Liver (tissue), 9 donors: ENCODE data around the gene CADPS. TPM values are rescaled to one million over a fixed set of nuclear protein-coding genes. Genes with fewer than 3 reads are reported as not detected.

Source experiments
- DNase-seq: peaks from one replicate; pipeline ENCODE4 v3.0.0-alpha.2; 2017; ENCODE audit warnings: low spot score
- H3K27ac ChIP-seq, 2 donors: one replicate each; pipeline ENCODE4 v1.7.0; 2013; ENCODE audit warnings: inconsistent platforms in 2 of 2, low read length in 2 of 2, control low read depth in 1 of 2, low read depth in 1 of 2, mild to moderate bottlenecking in 1 of 2
- H3K27me3 ChIP-seq, 4 donors: one replicate each; pipeline versions ENCODE4 v1.6.1 to v1.7.0; 2013; ENCODE audit warnings: low read length in 3 of 4, inconsistent platforms in 1 of 4, mild to moderate bottlenecking in 1 of 4, moderate library complexity in 1 of 4; ENCODE audit not compliant: control insufficient read depth in 4 of 4, insufficient read depth in 4 of 4
- H3K36me3 ChIP-seq, 4 donors: one replicate each; pipeline versions ENCODE4 v1.6.1 to v1.7.0; 2013; ENCODE audit warnings: low read length in 3 of 4, mild to moderate bottlenecking in 3 of 4, low read depth in 1 of 4, moderate library complexity in 1 of 4; ENCODE audit not compliant: control insufficient read depth in 4 of 4, insufficient read depth in 3 of 4
- H3K4me1 ChIP-seq, 4 donors: one replicate each; pipeline versions ENCODE4 v1.6.1 to v1.7.0; 2013; ENCODE audit warnings: low read length in 3 of 4, mild to moderate bottlenecking in 3 of 4, moderate library complexity in 1 of 4; ENCODE audit not compliant: control insufficient read depth in 4 of 4, insufficient read depth in 4 of 4
- H3K4me3 ChIP-seq, 3 donors: one replicate each; pipeline versions ENCODE4 v1.6.1 to v1.7.0; 2013; ENCODE audit warnings: low read length in 3 of 3, control low read depth in 1 of 3, low read depth in 1 of 3, mild to moderate bottlenecking in 1 of 3
- H3K9ac ChIP-seq, 2 donors: one replicate each; pipeline ENCODE4 v1.7.0; 2013; ENCODE audit warnings: low read length in 2 of 2, mild to moderate bottlenecking in 2 of 2, moderate library complexity in 2 of 2, control low read depth in 1 of 2, low read depth in 1 of 2
- H3K9me3 ChIP-seq, 4 donors: one replicate each; pipeline versions ENCODE4 v1.6.1 to v1.7.0; 2013; ENCODE audit warnings: low read length in 3 of 4; ENCODE audit not compliant: control insufficient read depth in 4 of 4
- ATF3 ChIP-seq: IDR thresholded peaks from 2 replicates; pipeline ENCODE4 v1.6.1; 2016; ENCODE audit warnings: antibody characterized with exemption
- EGR1 ChIP-seq, 2 donors: IDR thresholded peaks; 2 replicates each; pipeline ENCODE4 v1.6.1; 2016 to 2018; ENCODE audit warnings: antibody characterized with exemption in 2 of 2, low read depth in 2 of 2
- FOXA1 ChIP-seq: IDR thresholded peaks from 2 replicates; pipeline ENCODE4 v1.6.1; 2016; ENCODE audit warnings: antibody characterized with exemption
- FOXA2 ChIP-seq: IDR thresholded peaks from 2 replicates; pipeline ENCODE4 v1.6.1; 2016; ENCODE audit warnings: antibody characterized with exemption
- GABPA ChIP-seq, 2 donors: IDR thresholded peaks in 1 of 2; conservative IDR thresholded peaks in 1 of 2; 2 replicates each; pipeline ENCODE4 v1.6.1; 2016; ENCODE audit warnings: antibody characterized with exemption in 2 of 2, mild to moderate bottlenecking in 1 of 2, moderate library complexity in 1 of 2
- HNF4A ChIP-seq, 2 donors: conservative IDR thresholded peaks; 2 replicates each; pipeline ENCODE4 v1.6.1; 2016; ENCODE audit warnings: antibody characterized with exemption in 2 of 2, mild to moderate bottlenecking in 2 of 2
- HNF4G ChIP-seq: IDR thresholded peaks from 2 replicates; pipeline ENCODE4 v1.6.1; 2016; ENCODE audit warnings: antibody characterized with exemption
- JUND ChIP-seq, 2 donors: IDR thresholded peaks; 2 replicates each; pipeline ENCODE4 v1.6.1; 2016; ENCODE audit warnings: antibody characterized with exemption in 2 of 2
- MAX ChIP-seq: IDR thresholded peaks from 2 replicates; pipeline ENCODE4 v1.6.1; 2016; ENCODE audit warnings: antibody characterized with exemption
- NR2F2 ChIP-seq: IDR thresholded peaks from 2 replicates; pipeline ENCODE4 v1.6.1; 2016; ENCODE audit warnings: antibody characterized with exemption
- RAD21 ChIP-seq, 2 donors: IDR thresholded peaks; 2 replicates each; pipeline ENCODE4 v1.6.1; 2016; ENCODE audit warnings: antibody characterized with exemption in 2 of 2, mild to moderate bottlenecking in 2 of 2
- REST ChIP-seq: IDR thresholded peaks from 2 replicates; pipeline ENCODE4 v1.6.1; 2016; ENCODE audit warnings: antibody characterized with exemption, mild to moderate bottlenecking
- RXRA ChIP-seq, 2 donors: IDR thresholded peaks; 2 replicates each; pipeline ENCODE4 v1.6.1; 2017 to 2018; ENCODE audit warnings: antibody characterized with exemption in 2 of 2, mild to moderate bottlenecking in 1 of 2
- SP1 ChIP-seq: IDR thresholded peaks from 2 replicates; pipeline ENCODE4 v1.6.1; 2018; ENCODE audit warnings: antibody characterized with exemption, mild to moderate bottlenecking
- TAF1 ChIP-seq: conservative IDR thresholded peaks from 2 replicates; pipeline ENCODE4 v1.6.1; 2016; ENCODE audit warnings: antibody characterized with exemption, mild to moderate bottlenecking
- YY1 ChIP-seq: IDR thresholded peaks from 2 replicates; pipeline ENCODE4 v1.6.1; 2016; ENCODE audit warnings: antibody characterized with exemption, mild to moderate bottlenecking
- polyA plus RNA-seq, 2 donors: library from polyadenylated mRNA; stranded (reverse) in 1 of 2; unstranded in 1 of 2; fragments of 200-250 nt in 1 of 2; fragments of >200 nt in 1 of 2; fragmentation: Nextera tagmentation in 1 of 2; extraction: Ambion mirVana in 1 of 2; gene quantifications; one replicate each; pipeline versions ENCODE4 v1.2.1 to v1.2.3, GENCODE V29; 2013 to 2015
- total RNA-seq, 2 donors: library from RNA; depleted of rRNA; stranded (reverse); fragments of >200 nt; gene quantifications; one replicate each; pipeline ENCODE4 v1.2.3, GENCODE V29; 2014
- TF ChIP-seq, protein P1 (sequence below): IDR thresholded peaks from 2 replicates; pipeline ENCODE4 v1.6.1; 2016; ENCODE audit warnings: antibody characterized with exemption
- TF ChIP-seq, protein P2 (sequence below): fragments of 150-350 bp; IDR thresholded peaks from 2 replicates; pipeline ENCODE4 v1.5.1; 2017; ENCODE audit warnings: improper control_type of control experiment, low read depth, low read length; ENCODE audit not compliant: missing input control
- donor health status: healthy.
- donor health status: healthy.
- donor health status: healthy.
- donor health status: healthy.
- donor health status: healthy.

The CADPS gene
- total and polyA plus RNA-seq, 4 donors = 0.05 to 0.37 (median 0.17) TPM; not detected in 1

- no peaks in the 10 kb centered on the region for H3K9me3 ChIP-seq
- H3K36me3 ChIP-seq = no peaks in the 10 kb centered on the region
- no peaks in the 10 kb centered on the region for H3K4me1 ChIP-seq
- no peak for DNase-seq
- no peak for TF ChIP-seq NR2F2
- no peak for TF ChIP-seq ATF3
- no peak for TF ChIP-seq RXRA (IDR thresholded peaks at IDR 0.05)
- TF ChIP-seq YY1 = no peak
- no peak for TF ChIP-seq HNF4A (conservative IDR thresholded peaks at IDR 0.05)
- TF ChIP-seq GABPA (IDR thresholded peaks at IDR 0.05 in 1 of 2, conservative IDR thresholded peaks at IDR 0.05 in 1 of 2) = no peak
- no peak for TF ChIP-seq RAD21 (IDR thresholded peaks at IDR 0.05)
- TF ChIP-seq JUND (IDR thresholded peaks at IDR 0.05) = no peak
- TF ChIP-seq FOXA2 = no peak
- no peak for TF ChIP-seq MAX
- TF ChIP-seq EGR1 (IDR thresholded peaks at IDR 0.05; ENCODE audit: low read depth in 2 of 2) = no peak
- no peak for TF ChIP-seq SP1
- TF ChIP-seq, protein P1, sequence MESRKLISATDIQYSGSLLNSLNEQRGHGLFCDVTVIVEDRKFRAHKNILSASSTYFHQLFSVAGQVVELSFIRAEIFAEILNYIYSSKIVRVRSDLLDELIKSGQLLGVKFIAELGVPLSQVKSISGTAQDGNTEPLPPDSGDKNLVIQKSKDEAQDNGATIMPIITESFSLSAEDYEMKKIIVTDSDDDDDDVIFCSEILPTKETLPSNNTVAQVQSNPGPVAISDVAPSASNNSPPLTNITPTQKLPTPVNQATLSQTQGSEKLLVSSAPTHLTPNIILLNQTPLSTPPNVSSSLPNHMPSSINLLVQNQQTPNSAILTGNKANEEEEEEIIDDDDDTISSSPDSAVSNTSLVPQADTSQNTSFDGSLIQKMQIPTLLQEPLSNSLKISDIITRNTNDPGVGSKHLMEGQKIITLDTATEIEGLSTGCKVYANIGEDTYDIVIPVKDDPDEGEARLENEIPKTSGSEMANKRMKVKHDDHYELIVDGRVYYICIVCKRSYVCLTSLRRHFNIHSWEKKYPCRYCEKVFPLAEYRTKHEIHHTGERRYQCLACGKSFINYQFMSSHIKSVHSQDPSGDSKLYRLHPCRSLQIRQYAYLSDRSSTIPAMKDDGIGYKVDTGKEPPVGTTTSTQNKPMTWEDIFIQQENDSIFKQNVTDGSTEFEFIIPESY = no peak
- TF ChIP-seq, protein P2, sequence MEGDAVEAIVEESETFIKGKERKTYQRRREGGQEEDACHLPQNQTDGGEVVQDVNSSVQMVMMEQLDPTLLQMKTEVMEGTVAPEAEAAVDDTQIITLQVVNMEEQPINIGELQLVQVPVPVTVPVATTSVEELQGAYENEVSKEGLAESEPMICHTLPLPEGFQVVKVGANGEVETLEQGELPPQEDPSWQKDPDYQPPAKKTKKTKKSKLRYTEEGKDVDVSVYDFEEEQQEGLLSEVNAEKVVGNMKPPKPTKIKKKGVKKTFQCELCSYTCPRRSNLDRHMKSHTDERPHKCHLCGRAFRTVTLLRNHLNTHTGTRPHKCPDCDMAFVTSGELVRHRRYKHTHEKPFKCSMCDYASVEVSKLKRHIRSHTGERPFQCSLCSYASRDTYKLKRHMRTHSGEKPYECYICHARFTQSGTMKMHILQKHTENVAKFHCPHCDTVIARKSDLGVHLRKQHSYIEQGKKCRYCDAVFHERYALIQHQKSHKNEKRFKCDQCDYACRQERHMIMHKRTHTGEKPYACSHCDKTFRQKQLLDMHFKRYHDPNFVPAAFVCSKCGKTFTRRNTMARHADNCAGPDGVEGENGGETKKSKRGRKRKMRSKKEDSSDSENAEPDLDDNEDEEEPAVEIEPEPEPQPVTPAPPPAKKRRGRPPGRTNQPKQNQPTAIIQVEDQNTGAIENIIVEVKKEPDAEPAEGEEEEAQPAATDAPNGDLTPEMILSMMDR = no peak
- TF ChIP-seq REST = no peak
- TF ChIP-seq FOXA1 = no peak
- TF ChIP-seq HNF4G = no peak
- no peak for TF ChIP-seq TAF1
- peaks cover 0 to 4% (median under 1%) of the 10 kb centered on the region in 4 donors for H3K27me3 ChIP-seq
- no peak overlapping the region for H3K27ac ChIP-seq
- no peak overlapping the region for H3K9ac ChIP-seq
- no peak overlapping the region for H3K4me3 ChIP-seq
Measured at GRCh38 chr3:62911526-62911925, 36.3 kb upstream of the CADPS start.

GRCh38 chr3:62905331-62905730 is 30.1 kb upstream of the CADPS start:
- H3K9ac ChIP-seq = no peak overlapping the region
- H3K9me3 ChIP-seq = no peaks in the 10 kb centered on the region
- H3K27me3 ChIP-seq = peaks cover 0 to 4% (median 1%) of the 10 kb centered on the region in 4 donors
- no peaks in the 10 kb centered on the region for H3K4me1 ChIP-seq
- no peak for TF ChIP-seq NR2F2
- no peak for TF ChIP-seq FOXA2
- TF ChIP-seq RXRA (IDR thresholded peaks at IDR 0.05) = no peak
- TF ChIP-seq, protein P2 = no peak
- no peak for TF ChIP-seq MAX
- no peak for TF ChIP-seq REST
- no peak for TF ChIP-seq TAF1
- no peak for TF ChIP-seq FOXA1
- TF ChIP-seq HNF4A (conservative IDR thresholded peaks at IDR 0.05) = no peak
- TF ChIP-seq SP1 = no peak
- no peak for TF ChIP-seq YY1
- no peak for TF ChIP-seq HNF4G
- no peaks in the 10 kb centered on the region for H3K36me3 ChIP-seq
- H3K4me3 ChIP-seq = no peak overlapping the region
- DNase-seq = no peak
- no peak overlapping the region for H3K27ac ChIP-seq
